ENCODE measurements around the gene PTPRH. TPM values are rescaled to one million over a fixed set of nuclear protein-coding genes. Genes with fewer than 3 reads are reported as not detected.

Gene PTPRH
- total RNA-seq, 2 experiments from 2014 or later = not detected

DNA sequence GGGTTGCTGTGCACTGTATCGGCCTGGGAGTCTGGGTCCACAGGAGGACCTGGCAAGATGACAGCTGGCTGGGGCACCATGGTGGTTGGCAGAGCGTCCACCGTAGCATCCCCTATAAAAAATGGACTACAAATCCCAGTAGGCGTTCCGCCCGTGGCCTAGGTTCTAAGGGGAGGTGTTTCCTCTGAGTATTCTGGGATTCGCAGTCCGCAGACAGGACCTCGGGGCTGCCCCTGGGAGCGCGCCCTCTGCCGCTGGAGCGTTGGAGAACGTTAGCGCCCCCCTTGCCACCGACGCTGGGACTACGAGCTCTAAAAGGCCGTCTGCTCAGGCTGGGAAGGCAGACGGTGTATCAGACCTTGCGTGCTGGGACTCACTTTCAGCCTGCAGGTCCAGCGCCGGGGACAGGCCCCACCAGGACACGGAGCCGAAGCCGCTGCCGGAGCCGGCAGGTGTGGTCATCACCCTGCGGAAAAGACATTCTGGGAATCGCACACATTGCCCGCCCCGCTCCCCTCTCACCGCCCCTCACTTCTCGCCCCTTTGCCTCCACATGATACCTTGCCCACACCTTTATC is 43.3 kb downstream of the PTPRH start:
- Histone ChIP-seq H3K4me3 (ENCODE audit: low read length) (peak overlapping the region; percentile 37), H3K4me1 (ENCODE audit: insufficient read depth, low read length) (peaks cover 16% of the 10 kb centered on the region), H3K36me3 (ENCODE audit: insufficient read depth, low read length) (no peaks in the 10 kb centered on the region), H3K27me3 (ENCODE audit: control insufficient read depth in 1 of 2, insufficient read depth in 2 of 2, low read length in 2 of 2) (peaks cover 74 to 78% of the 10 kb centered on the region in 2 experiments), H3K9me3 (ENCODE audit: control insufficient read depth in 1 of 2, insufficient read depth in 1 of 2, low read length in 2 of 2) (peaks cover 0 to 56% of the 10 kb centered on the region in 2 experiments), H3K27ac (ENCODE audit: low read depth in 1 of 2, low read length in 2 of 2) (no peak overlapping the region)
- POLR2A ChIA-PET = interaction anchor here (0.9 to 1.4 kb wide), 2 partner anchors 49 to 88 kb away, joined by 3 read pairs; partner anchors contain the start of gene PPP1R12C
- peak in 10 of 14 experiments; percentile 12 to 79 (median 47) for DNase-seq
- Mint-ChIP-seq H3K27ac (peak overlapping the region; percentile 55), H3K27me3 (peaks cover 71% of the 10 kb centered on the region), H3K4me3 (peak overlapping the region; percentile 85), H3K4me1 (ENCODE audit: low read depth) (peaks cover 16% of the 10 kb centered on the region), H3K36me3 (ENCODE audit: low read depth) (no peaks in the 10 kb centered on the region), H3K9me3 (no peaks in the 10 kb centered on the region)
- CTCF ChIA-PET = interaction anchor here (0.6 to 1.3 kb wide), 2 partner anchors 77 to 338 kb away, joined by 3 read pairs; no protein-coding TSS in a partner anchor
- TF ChIP-seq, protein P1, sequence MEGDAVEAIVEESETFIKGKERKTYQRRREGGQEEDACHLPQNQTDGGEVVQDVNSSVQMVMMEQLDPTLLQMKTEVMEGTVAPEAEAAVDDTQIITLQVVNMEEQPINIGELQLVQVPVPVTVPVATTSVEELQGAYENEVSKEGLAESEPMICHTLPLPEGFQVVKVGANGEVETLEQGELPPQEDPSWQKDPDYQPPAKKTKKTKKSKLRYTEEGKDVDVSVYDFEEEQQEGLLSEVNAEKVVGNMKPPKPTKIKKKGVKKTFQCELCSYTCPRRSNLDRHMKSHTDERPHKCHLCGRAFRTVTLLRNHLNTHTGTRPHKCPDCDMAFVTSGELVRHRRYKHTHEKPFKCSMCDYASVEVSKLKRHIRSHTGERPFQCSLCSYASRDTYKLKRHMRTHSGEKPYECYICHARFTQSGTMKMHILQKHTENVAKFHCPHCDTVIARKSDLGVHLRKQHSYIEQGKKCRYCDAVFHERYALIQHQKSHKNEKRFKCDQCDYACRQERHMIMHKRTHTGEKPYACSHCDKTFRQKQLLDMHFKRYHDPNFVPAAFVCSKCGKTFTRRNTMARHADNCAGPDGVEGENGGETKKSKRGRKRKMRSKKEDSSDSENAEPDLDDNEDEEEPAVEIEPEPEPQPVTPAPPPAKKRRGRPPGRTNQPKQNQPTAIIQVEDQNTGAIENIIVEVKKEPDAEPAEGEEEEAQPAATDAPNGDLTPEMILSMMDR (IDR thresholded peaks at IDR 0.05) = no peak
- peak; percentile 69 for ATAC-seq (ENCODE audit: poor library complexity)
- intact Hi-C loops (cut with DNase I, micrococcal nuclease) = no loop called here

DNA sequence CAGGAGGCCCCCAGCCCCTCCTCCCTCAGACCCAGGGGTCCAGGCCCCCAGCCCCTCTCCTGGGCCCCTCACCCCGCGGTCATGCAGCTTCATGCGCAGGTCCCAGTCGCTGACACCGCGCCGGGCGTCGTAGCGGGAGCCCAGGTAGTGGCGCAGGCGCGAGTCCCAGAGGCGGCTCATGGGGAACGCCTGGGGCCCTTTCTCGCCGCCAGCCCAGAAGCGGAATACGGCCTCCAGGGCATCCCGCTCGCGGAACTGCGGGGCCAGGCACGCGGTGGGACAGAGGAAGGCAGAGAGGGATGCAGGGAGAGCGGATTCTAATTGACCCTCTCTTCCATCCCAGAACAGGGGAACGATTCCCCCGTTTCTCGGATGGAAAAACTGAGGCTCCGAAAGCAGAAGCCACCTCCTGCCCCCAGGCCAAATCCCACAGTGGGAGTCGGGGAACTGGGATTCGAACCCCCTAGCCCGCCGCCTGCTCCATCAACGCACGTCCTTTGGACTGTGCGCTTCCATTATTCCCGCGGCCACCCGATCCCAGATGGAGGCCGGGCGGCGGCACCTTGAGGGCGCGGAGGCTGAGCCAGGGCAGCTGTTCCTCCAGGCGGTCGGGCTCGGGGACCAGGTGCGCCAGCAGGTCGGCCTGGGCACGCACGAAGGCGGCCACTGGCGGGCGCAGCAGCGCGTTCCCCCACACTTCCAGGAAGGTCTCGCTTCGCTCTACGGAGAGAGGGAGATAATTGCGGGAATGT is 47.6 kb downstream of the PTPRH start:
- Mint-ChIP-seq H3K27me3 (peaks cover 77% of the 10 kb centered on the region), H3K4me1 (ENCODE audit: low read depth) (peaks cover 22% of the 10 kb centered on the region), H3K36me3 (ENCODE audit: low read depth) (no peaks in the 10 kb centered on the region), H3K27ac (no peak overlapping the region), H3K4me3 (no peak overlapping the region), H3K9me3 (no peaks in the 10 kb centered on the region)
- Histone ChIP-seq H3K9me3 (ENCODE audit: control insufficient read depth in 1 of 2, insufficient read depth in 1 of 2, low read length in 2 of 2) (peaks cover 0 to 43% of the 10 kb centered on the region in 2 experiments), H3K4me1 (ENCODE audit: insufficient read depth, low read length) (peaks cover 22% of the 10 kb centered on the region), H3K27ac (ENCODE audit: low read depth in 1 of 2, low read length in 2 of 2) (no peak overlapping the region), H3K36me3 (ENCODE audit: insufficient read depth, low read length) (no peaks in the 10 kb centered on the region), H3K27me3 (ENCODE audit: control insufficient read depth in 1 of 2, insufficient read depth in 2 of 2, low read length in 2 of 2) (peaks cover 67 to 79% of the 10 kb centered on the region in 2 experiments), H3K4me3 (ENCODE audit: low read length) (no peak overlapping the region)
- CTCF ChIA-PET = no interaction called here
- DNase-seq (no peak), ATAC-seq (ENCODE audit: poor library complexity) (no peak)
- POLR2A ChIA-PET = no interaction called here
- intact Hi-C loops (cut with DNase I, micrococcal nuclease) = loop anchor here in 1 of 2 experiments (5.0 kb wide), 1 partner anchor 74 kb away; no protein-coding TSS in a partner anchor
- TF ChIP-seq, protein P1 (IDR thresholded peaks at IDR 0.05) = no peak

DNA sequence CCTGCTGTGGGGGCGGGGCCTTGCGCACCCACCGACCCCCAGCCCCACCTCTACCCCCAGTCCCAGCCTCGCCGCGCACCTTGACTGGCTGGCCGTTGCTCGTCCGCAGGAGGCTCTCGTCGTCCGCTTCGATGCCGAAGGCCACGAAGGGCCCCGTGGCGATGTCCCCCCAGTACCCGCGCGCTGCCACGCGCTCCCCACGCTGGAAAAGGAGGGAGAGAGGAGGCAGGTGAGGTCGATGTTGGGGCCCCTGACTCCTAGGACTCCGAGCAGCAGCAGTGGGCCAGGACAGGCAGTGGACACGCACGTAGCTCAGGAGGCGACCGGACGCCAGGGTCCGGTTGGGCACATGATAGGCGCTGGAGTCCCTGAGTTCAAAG is 48.3 kb downstream of the PTPRH start:
- peaks cover 0 to 43% of the 10 kb centered on the region in 2 experiments for H3K9me3 ChIP-seq (ENCODE audit: control insufficient read depth in 1 of 2, insufficient read depth in 1 of 2, low read length in 2 of 2)
- Mint-ChIP-seq H3K4me1 (ENCODE audit: low read depth) (peaks cover 14% of the 10 kb centered on the region), H3K36me3 (ENCODE audit: low read depth) (no peaks in the 10 kb centered on the region), H3K9me3 (no peaks in the 10 kb centered on the region), H3K27ac (no peak overlapping the region), H3K4me3 (no peak overlapping the region), H3K27me3 (peaks cover 75% of the 10 kb centered on the region)
- H3K27me3 ChIP-seq (ENCODE audit: control insufficient read depth in 1 of 2, insufficient read depth in 2 of 2, low read length in 2 of 2) = peaks cover 67 to 79% of the 10 kb centered on the region in 2 experiments
- ATAC-seq (ENCODE audit: poor library complexity) (no peak), DNase-seq (peak in 1 of 14 experiments; percentile 33)
- ChIA-PET CTCF (interaction anchor here (0.7 to 1.9 kb wide), 14 partner anchors 8 to 343 kb away, joined by 3 to 16 read pairs (median 4); partner anchors contain the start of genes ISOC2, PPP1R12C and UBE2S), POLR2A (interaction anchor here (1.1 kb wide), 2 partner anchors 93 to 247 kb away, joined by 4 read pairs; partner anchors contain the start of gene UBE2S)
- H3K27ac ChIP-seq (ENCODE audit: low read depth in 1 of 2, low read length in 2 of 2) = no peak overlapping the region
- intact Hi-C loops (cut with DNase I, micrococcal nuclease) = loop anchor here (1.0 to 5.0 kb wide), 2 partner anchors 73 to 74 kb away; no protein-coding TSS in a partner anchor
- H3K36me3 ChIP-seq (ENCODE audit: insufficient read depth, low read length) = no peaks in the 10 kb centered on the region
- TF ChIP-seq, protein P1 (IDR thresholded peaks at IDR 0.05) = no peak
- no peak overlapping the region for H3K4me3 ChIP-seq (ENCODE audit: low read length)
- H3K4me1 ChIP-seq (ENCODE audit: insufficient read depth, low read length) = peaks cover 22% of the 10 kb centered on the region

Measured in CD4-positive, alpha-beta T cell (primary cell).